ENCODE measurements around the gene MESD.
A peak's percentile ranks its signal among the peaks of the same experiment; 100 is the strongest.

The MESD gene

DNA sequence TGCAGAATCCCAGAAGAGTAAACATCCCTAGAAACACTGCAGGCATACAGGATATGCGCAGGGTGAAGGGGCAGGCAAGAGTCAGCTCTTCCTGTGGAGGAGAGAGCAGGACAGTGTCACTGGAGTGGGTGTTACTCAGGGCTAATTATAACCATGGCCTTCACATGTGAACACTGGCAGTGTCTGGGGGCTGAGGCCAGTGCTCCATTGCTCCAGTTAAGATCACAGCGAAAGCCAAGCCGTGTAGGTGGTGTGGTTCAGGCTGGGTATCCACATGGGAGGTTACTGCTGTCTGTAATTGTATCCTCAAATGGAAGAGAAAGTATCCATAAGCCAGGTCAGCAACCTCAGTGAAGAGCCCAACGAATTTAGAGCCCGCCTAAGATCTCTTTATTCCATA lies 84.6 kb downstream of the MESD start:
- no peak for DNase-seq (ENCODE audit: low read depth, low spot score)

DNA sequence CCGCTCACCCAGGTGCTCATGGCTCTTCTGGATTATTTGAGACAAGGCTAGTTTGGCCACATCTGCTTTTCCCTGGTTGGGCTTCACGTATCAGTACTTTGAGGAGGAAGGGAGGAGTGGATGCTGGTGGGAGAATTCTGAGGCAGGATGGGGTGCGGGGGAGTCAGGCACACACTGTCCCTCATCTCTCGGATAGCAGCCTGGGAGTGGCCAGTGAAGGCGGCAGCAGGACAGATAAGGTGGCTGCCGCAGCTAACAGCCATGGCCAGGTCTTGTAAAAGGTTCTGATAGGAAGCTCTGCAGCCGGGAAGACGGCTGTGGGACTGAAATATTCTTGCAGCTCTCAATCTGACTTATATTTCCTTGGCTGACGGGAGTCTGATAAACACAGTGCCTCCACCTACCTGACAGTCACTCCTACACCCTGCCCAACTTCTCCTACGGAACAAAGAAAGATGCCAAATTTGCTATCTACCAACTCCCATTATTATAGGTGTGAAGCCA lies 87.3 kb downstream of the MESD start:
- no peak for DNase-seq (ENCODE audit: low read depth, low spot score)

DNA sequence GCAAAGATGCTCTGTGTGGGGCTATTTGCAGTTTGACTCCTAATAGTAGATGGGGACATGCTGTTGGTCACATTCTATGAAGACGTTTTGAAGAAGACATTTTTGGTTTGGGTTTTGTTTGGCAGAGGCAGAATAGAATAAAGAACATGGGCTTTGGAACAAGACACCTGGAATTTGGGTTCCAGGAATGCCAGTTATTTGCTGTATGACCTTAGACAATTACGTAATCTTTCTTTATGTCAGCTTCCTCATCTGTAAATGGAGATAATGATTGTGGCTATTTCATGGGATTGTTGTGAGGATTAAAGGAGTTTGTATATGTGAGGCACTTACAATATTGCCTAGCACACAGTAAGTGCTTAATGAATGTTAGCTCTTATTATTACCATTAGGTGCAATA lies 91.6 kb downstream of the MESD start:
- peak; percentile 28 for DNase-seq (ENCODE audit: low read depth, low spot score)
